CMK (cell line): ENCODE results near the gene JAKMIP1.
A peak's percentile ranks its signal among the peaks of the same experiment; 100 is the strongest.

Source experiments
- DNase-seq: peaks from one replicate; pipeline ENCODE4 v3.0.0-alpha.2; 2010; ENCODE audit warnings: low read depth

The JAKMIP1 gene

DNA sequence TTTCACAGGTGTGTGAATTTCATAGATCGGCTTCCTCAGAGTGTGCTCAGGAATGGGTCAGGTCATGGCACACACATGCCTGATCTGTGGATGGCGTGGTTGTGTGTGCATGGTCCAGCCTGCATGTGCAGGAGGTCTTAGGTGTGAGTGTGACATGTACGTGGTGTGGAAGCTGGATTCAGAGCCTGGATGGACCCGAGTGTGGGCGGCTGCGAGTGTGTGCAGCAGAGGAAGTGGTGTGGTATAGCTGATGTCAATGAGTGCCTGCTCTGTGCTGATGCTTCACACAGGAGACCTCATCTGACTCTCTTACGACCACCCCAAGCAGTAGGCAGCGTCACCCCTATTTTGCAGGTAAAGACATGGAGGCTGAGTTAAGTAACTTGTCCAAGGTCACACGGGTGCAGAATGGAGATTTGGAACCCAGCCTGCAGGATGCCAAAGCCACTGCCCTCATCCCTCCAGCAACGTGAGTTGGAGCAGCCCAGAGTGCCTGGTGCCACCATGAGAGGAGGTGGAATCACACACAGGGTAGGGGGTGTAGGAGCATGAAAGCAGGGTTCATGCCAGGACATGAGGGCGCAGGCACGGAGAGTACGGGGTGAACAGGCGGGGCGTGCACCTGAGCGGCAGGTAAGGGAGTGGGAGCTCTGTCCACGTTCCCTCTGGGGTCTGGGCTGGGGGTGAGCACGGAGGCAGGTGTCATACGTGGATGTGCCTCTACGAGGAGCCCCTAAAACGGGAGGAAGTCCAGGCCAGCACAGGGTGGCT is 157.9 kb downstream of the JAKMIP1 start:
- DNase-seq, result no peak

- DNase-seq, result no peak
These were observed 158.5 kb downstream of the JAKMIP1 start for GRCh38 chr4:6041800-6042199.

- DNase-seq, result no peak
These were observed 161.6 kb downstream of the JAKMIP1 start for GRCh38 chr4:6038711-6039110.

- DNase-seq, result no peak
These were observed 164.6 kb downstream of the JAKMIP1 start for GRCh38 chr4:6035786-6036185.

GRCh38 chr4:6033381-6033780 is 167.0 kb downstream of the JAKMIP1 start:
- no peak for DNase-seq

DNA sequence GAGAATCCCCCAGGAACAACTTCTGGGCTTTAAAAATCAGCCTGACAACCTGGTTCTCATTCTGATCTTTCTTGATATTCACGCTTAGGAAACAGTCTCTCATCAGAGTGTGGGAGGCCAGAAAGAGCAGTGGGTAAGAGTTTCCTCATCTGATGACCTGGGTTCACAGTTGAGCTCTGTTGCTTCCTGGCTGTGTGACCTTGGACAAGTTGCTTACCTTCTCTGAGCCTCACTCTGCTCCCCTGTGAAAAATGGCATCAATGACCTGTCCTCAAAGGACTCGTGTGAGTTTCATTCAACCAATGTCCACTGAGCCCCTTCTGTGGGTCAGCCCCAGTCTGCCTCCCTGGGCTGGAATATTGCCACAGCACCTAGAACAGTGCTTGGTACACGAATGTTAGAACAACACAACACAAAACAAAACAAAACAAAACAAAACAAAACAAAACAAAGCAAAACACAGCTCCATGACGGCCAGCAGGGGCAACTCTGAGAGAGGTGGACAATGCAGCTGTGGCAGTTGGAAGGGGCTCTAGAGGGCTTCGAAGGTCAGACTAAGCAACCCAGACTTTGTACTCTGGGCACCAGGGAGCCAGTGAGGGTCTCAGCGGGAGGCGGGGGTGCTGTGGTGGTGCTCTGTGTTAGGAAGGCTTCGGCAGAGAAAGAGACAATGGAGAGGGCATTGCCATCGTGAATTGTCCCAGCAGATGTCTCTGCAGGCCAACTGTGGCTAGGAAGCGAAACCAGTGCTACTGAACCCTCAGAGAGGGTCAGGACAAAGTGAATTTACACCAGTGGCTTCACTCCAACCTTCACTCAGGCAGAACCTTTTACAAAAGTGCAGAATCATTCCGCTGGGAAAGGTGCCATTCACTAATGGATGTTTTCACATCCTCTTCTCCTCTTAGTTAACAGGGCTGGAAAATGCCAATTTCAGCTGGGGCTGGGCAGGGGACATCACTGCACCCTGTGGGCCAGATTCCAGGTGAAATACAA is 167.8 kb downstream of the JAKMIP1 start:
- DNase-seq, result no peak

DNA sequence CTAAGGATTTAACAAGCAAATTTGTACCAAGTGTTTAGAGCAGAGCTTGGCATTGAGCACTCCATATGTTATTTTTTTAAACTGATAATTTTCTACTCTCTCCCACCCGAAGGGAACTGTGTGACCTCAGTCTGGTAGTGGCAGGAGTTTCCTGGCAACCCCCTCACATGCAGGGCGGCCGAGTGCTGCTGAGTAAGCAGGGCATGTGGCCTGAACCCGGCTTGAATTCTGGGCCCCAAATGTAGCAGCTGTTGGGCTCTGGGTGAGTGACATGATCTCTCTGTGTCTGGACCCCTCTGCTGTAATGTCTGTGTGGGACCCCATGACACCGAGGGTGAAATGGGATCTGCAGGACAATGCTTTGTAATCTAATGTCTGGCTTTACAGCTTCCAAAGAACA is 168.5 kb downstream of the JAKMIP1 start:
- DNase-seq, result no peak

GRCh38 chr4:6030679-6031078 is 169.7 kb downstream of the JAKMIP1 start:
- DNase-seq, result no peak

GRCh38 chr4:6029254-6029653 is 171.1 kb downstream of the JAKMIP1 start:
- DNase-seq, result no peak

DNA sequence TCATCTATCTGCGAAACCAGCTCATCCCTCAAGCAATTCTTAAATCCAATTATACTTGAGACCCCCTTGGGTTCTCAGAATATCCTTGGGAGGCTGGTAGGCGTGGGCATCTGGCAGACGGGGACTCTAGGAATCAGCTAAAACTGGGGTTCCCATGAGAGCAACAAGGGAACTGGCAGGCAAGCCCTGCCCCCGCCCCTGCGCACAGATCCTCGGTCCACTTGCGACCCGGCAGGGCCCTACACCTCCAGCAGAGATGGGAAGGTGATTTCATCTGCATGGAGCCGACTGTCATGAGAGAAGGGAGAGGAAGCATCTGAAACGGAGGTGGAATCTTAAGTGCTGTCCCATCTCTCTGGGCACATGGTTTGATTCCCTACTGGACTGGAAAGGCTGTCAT is 172.2 kb downstream of the JAKMIP1 start:
- DNase-seq, result no peak

DNA sequence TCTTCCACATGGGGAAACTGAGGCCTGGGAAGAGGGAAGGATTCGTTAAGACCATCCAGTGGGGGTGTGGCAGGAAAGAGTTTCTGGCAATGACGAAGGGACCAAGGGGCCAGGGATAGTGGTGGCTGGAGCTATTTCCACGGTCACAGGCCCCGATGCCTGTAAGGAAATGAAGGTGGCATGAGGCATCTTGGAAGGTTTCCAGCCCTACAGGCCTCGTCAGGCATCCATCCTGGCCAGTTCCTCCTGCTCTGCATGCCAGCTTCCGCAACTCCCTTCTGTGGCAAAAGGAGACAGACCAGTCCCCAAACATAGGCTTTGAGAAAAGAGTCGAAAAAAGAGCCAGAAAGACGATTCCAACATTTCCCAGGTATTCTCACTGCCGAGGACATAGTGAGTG is 173.0 kb downstream of the JAKMIP1 start:
- no peak for DNase-seq

DNA sequence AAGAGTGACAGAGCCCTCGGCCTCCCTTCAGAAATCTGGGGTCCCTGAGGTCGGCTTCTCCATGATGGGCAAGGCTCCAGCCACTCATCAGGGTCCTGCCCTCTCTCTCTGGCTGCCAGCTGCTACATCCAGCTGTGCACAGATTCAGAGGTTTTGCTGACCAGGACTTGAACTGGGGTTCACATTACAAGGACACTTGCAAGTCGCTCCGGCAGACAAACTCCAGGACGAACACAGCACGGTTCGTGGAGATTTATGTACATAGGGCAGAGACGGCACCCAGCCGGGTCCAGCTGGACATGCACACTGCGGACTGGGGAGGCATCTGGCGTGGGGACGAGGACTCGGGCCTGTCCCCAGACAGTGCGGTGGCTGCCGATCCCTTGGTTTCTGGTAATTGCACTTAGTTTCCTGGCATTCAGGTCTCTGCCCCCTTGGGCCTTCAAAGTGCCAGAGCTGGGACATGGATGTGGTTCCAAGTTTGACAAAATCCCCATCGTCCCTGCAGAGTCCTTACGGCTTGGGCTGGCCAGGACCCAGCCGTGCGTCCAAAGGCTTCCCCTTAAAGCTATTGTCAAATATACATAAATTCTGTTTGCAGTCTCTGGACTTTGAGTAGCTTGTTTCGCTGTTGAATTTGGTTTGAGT is 175.9 kb downstream of the JAKMIP1 start:
- no peak for DNase-seq

- DNase-seq, result no peak
These were observed 176.6 kb downstream of the JAKMIP1 start for GRCh38 chr4:6023731-6024130.

DNA sequence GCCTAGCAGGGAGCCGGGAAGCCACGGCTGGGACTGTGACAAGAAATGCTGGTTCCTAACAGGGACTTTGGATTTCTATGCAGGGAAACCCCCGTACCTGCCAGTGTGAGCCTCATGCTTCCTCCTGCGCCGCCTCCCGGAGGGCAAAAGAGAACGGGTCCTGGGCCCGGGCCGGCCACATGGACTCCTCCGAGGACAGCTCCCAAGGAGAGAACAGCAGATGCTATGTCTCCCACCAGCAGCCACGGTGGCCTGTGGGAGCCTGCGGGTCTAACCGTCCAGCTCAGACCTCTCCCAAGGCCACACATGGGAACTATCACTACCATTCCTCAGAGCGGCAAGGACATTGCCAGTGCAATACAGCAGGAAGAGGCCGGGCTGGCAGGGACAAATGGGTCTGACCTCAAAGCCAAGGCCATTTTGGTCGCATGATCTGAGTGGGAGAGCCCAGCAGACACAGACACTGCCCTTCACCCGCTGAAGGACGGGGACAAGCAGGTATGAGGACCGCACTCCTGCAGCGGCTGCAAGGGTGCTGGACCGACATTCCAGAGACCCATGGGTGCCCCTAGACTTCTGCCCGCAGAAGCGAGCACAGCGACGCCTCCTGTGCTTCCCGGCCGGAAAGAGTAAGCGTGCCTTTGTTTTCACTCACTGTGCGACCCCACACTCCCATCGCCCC is 177.6 kb downstream of the JAKMIP1 start:
- no peak for DNase-seq

DNA sequence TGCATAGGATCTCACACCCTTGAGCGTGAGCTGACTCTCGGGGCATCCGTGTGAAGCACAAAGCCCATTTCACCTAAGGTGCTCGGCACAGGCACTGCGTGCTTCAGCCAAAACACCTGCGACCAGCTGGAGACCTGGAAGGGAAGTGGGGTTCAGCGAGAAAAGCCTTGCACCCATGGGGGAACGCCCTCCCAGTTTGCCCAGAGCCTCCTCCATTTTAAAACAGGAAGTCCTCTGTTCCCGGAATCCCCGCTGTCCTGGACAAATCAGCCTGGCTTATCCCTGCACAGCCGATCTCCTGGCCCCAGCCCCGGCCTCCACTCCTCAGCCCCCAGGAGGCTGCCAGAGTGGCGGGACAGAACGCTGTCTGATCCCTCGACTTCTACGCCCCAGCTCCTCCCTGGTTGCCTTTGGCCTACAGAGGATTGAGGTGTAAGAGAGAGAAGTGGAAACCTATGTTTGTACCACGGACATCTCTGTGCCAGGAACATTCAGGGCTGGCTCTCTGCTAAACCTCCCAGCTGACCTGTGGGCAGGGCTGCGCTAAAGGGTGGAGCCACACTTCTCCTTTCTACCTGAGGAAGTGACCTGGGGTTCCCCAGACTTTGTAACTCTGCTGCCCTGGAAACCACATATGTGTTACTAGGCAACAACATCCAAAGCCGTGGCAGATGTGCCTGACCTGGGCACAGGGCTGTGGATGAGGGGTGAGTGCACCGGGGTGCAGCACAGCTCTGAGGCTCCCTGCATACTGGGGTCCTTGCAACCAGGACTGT is 178.3 kb downstream of the JAKMIP1 start:
- DNase-seq, result no peak

- no peak for DNase-seq
These were observed 179.7 kb downstream of the JAKMIP1 start for GRCh38 chr4:6020613-6021012.

- peak; percentile 12 for DNase-seq
These were observed 180.8 kb downstream of the JAKMIP1 start for GRCh38 chr4:6019316-6020263.

DNA sequence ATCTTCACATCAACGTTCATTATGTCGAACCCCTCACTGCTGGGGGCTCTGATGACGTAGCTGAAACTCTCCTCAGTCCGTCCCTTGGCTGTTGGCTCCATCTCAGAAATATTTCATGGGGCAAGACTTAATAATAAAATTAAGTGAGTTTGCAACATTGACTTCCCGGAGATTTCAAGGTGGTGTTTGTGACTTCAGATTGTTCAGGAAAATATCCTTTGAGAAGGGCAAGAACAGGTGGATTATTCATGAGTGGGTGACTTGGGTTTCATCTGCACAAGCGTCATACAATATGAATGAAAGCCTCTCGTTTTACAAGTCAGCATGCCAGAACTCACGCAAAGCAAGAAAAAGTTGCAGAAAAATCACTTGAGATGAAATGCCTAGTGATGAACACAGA is 182.0 kb downstream of the JAKMIP1 start, which contains the start of gene C4orf50:
Gene C4orf50 (minus strand): TSS at position 101 of the 400 bp plus-strand sequence.
- no peak for DNase-seq

- DNase-seq, result no peak
These were observed 182.5 kb downstream of the JAKMIP1 start for GRCh38 chr4:6017800-6018199.

DNA sequence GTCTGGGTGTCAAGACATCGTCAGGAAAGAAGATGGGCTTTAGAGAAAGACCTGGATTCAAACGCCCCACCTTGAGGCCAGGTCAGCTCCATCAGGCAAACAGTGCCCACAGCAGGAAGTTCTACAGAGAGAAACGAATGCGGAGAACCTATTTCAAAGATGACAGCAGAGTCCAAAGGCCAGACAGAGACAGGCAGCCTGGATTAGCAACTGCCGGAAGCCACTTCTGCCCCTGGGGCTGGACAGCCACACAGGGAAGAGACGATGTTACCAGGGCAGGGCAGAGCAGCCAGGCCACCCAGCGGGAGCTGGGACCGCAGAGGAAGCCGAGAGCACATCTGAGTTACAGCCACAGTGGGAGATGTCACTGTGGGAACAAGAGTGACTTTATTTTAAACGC is 183.3 kb downstream of the JAKMIP1 start:
- DNase-seq, result no peak
